Tibial artery (tissue), 4 donors: Measurements from ENCODE around the gene ALX4.
A peak's percentile ranks its signal among the peaks of the same experiment; 100 is the strongest.

Source experiments
- DNase-seq, 2 donors: peaks; one replicate each; pipeline ENCODE4 v3.0.0-alpha.2; 2019
- H3K27ac ChIP-seq, 2 donors: fragments of 200-600 bp; sonication (generic) in 1 of 2; 1 replicate in 1 of 2; 2 replicates in 1 of 2; pipeline ENCODE4 v1.5.1; 2018 to 2019; ENCODE audit warnings: mild to moderate bottlenecking in 1 of 2
- H3K27me3 ChIP-seq, 2 donors: fragments of 200-600 bp; sonication (generic) in 1 of 2; one replicate each; pipeline versions ENCODE4 v1.5.1 to v1.6.0; 2016 to 2019
- H3K36me3 ChIP-seq, 3 donors: fragments of 200-600 bp; sonication (generic) in 2 of 3; one replicate each; pipeline ENCODE4 v1.5.1; 2016 to 2019; ENCODE audit warnings: mild to moderate bottlenecking in 2 of 3
- H3K4me1 ChIP-seq, 4 donors: fragments of 200-600 bp; sonication (generic) in 2 of 4; 1 replicate in 3 of 4; 2 replicates in 1 of 4; pipeline ENCODE4 v1.5.1; 2016 to 2019
- H3K4me3 ChIP-seq, 2 donors: fragments of 200-600 bp; sonication (generic) in 1 of 2; 1 replicate in 1 of 2; 2 replicates in 1 of 2; pipeline ENCODE4 v1.5.1; 2018 to 2019; ENCODE audit warnings: mild to moderate bottlenecking in 2 of 2
- H3K9me3 ChIP-seq, 3 donors: fragments of 200-600 bp; sonication (generic) in 1 of 3; one replicate each; pipeline ENCODE4 v1.5.1; 2016 to 2019
- CTCF ChIP-seq, 2 experiments: fragments of 200-600 bp in 1 of 2; fragments of 450-650 bp in 1 of 2; IDR thresholded peaks; one replicate each; pipeline ENCODE4 v1.5.1; 2017 to 2019; ENCODE audit warnings: antibody characterized with exemption in 2 of 2, mild to moderate bottlenecking in 1 of 2, moderate library complexity in 1 of 2
- intact Hi-C: fragments of 100-400 bp; cut with DNase I; formaldehyde crosslinking; loops from one replicate; pipeline ENCODE4 v1.15.0; 2023; ENCODE audit warnings: low total_unique reads

The ALX4 gene

GRCh38 chr11:44306918-44307244 is 3.1 kb downstream of the ALX4 start:
- Histone ChIP-seq H3K27ac (no peak overlapping the region), H3K9me3 (no peaks in the 10 kb centered on the region), H3K4me3 (no peak overlapping the region), H3K4me1 (peaks cover 0 to 40% (median 35%) of the 10 kb centered on the region in 4 donors), H3K27me3 (peaks cover 3 to 98% of the 10 kb centered on the region in 2 donors), H3K36me3 (no peaks in the 10 kb centered on the region)
- no peak for DNase-seq
- TF ChIP-seq CTCF (IDR thresholded peaks at IDR 0.05): no peak
- intact Hi-C loops: no loop called here

GRCh38 chr11:44306052-44306917 is 3.7 kb downstream of the ALX4 start:
- H3K4me1 ChIP-seq: peaks cover 0 to 40% (median 34%) of the 10 kb centered on the region in 4 donors
- peak overlapping the region; percentile 33 to 49 for H3K4me3 ChIP-seq
- no peaks in the 10 kb centered on the region for H3K9me3 ChIP-seq
- intact Hi-C loops: no loop called here
- peaks cover 1 to 98% of the 10 kb centered on the region in 2 donors for H3K27me3 ChIP-seq
- H3K27ac ChIP-seq: no peak overlapping the region
- TF ChIP-seq CTCF (IDR thresholded peaks at IDR 0.05): no peak
- no peak for DNase-seq
- no peaks in the 10 kb centered on the region for H3K36me3 ChIP-seq

- Histone ChIP-seq H3K27ac (no peak overlapping the region), H3K9me3 (no peaks in the 10 kb centered on the region), H3K4me1 (peaks cover 0 to 33% (median 28%) of the 10 kb centered on the region in 4 donors), H3K36me3 (no peaks in the 10 kb centered on the region), H3K27me3 (peaks cover 0 to 94% of the 10 kb centered on the region in 2 donors), H3K4me3 (peak overlapping the region; percentile 33 to 49)
- DNase-seq: no peak
- intact Hi-C loops: no loop called here
- no peak for TF ChIP-seq CTCF (IDR thresholded peaks at IDR 0.05)
These were observed 4.4 kb downstream of the ALX4 start for GRCh38 chr11:44305470-44306051.

GRCh38 chr11:44305026-44305469 is 4.9 kb downstream of the ALX4 start:
- DNase-seq: no peak
- no peaks in the 10 kb centered on the region for H3K36me3 ChIP-seq
- H3K9me3 ChIP-seq: no peaks in the 10 kb centered on the region
- intact Hi-C loops: no loop called here
- H3K4me1 ChIP-seq: peaks cover 0 to 28% (median 23%) of the 10 kb centered on the region in 4 donors
- H3K27me3 ChIP-seq: peaks cover 0 to 93% of the 10 kb centered on the region in 2 donors
- TF ChIP-seq CTCF (IDR thresholded peaks at IDR 0.05): no peak
- no peak overlapping the region for H3K27ac ChIP-seq
- peak overlapping the region; percentile 33 to 49 for H3K4me3 ChIP-seq

- no peaks in the 10 kb centered on the region for H3K9me3 ChIP-seq
- H3K27ac ChIP-seq: no peak overlapping the region
- H3K4me1 ChIP-seq: peaks cover 0 to 21% (median 16%) of the 10 kb centered on the region in 4 donors
- no peak for TF ChIP-seq CTCF (IDR thresholded peaks at IDR 0.05)
- H3K4me3 ChIP-seq: no peak overlapping the region
- peaks cover 0 to 86% of the 10 kb centered on the region in 2 donors for H3K27me3 ChIP-seq
- DNase-seq: no peak
- intact Hi-C loops: no loop called here
- H3K36me3 ChIP-seq: no peaks in the 10 kb centered on the region
These were observed 5.6 kb downstream of the ALX4 start for GRCh38 chr11:44304091-44305025.
